Activated CD8-positive, alpha-beta memory T cell treated with anti-CD3 and anti-CD28 coated beads, Interleukin-2, amount 50 U/mL, for 48 hours (primary cell): ENCODE measurements around the gene SMDT1.

Experiments used
- DNase-seq: peaks from one replicate; pipeline ENCODE4 v3.0.0-alpha.2; 2020

SMDT1 gene

GRCh38 chr22:42079319-42080251 lies at the start of gene SMDT1:
Gene SMDT1, plus strand, starts transcription at chr22:42079700. Its CDS starts 69 bp downstream, at chr22:42079769.
- DNase-seq = peak; percentile 98

- no peak for DNase-seq
Measured at GRCh38 chr22:42033263-42034181, 46.0 kb upstream of the SMDT1 start.

GRCh38 chr22:42035256-42035655 lies 44.2 kb upstream of the SMDT1 start:
- no peak for DNase-seq

- no peak for DNase-seq
Measured at GRCh38 chr22:42039271-42039670, 40.2 kb upstream of the SMDT1 start.

- no peak for DNase-seq
Measured at GRCh38 chr22:42041784-42042183, 37.7 kb upstream of the SMDT1 start.

GRCh38 chr22:42050641-42051180 lies 28.8 kb upstream of the SMDT1 start:
- no peak for DNase-seq

GRCh38 chr22:42052765-42053164 lies 26.7 kb upstream of the SMDT1 start:
- no peak for DNase-seq

- DNase-seq = no peak
Measured at GRCh38 chr22:42056757-42057511, 22.6 kb upstream of the SMDT1 start.

- DNase-seq = no peak
Measured at GRCh38 chr22:42060489-42060888, 19.0 kb upstream of the SMDT1 start.

- peak; percentile 33 for DNase-seq
Measured at GRCh38 chr22:42061041-42061440, 18.5 kb upstream of the SMDT1 start.

GRCh38 chr22:42062506-42063170 lies 16.9 kb upstream of the SMDT1 start:
- peak; percentile 37 for DNase-seq

GRCh38 chr22:42064629-42065028 lies 14.9 kb upstream of the SMDT1 start:
- DNase-seq = no peak

- peak; percentile 28 for DNase-seq
Measured at GRCh38 chr22:42065438-42066125, 13.9 kb upstream of the SMDT1 start.

GRCh38 chr22:42066126-42066761 lies 13.3 kb upstream of the SMDT1 start:
- peak; percentile 42 for DNase-seq

GRCh38 chr22:42066937-42067336 lies 12.6 kb upstream of the SMDT1 start:
- DNase-seq = peak; percentile 34

- peak; percentile 44 for DNase-seq
Measured at GRCh38 chr22:42067671-42068251, 11.7 kb upstream of the SMDT1 start.

GRCh38 chr22:42068291-42068690 lies 11.2 kb upstream of the SMDT1 start:
- DNase-seq = peak; percentile 48

- peak; percentile 52 for DNase-seq
Measured at GRCh38 chr22:42069801-42070516, 9.5 kb upstream of the SMDT1 start.
